HT1080 (cell line): ENCODE data around the gene HMG20A. TPM values are rescaled to one million over a fixed set of nuclear protein-coding genes. Genes with fewer than 3 reads are reported as not detected.

Experiments
- DNase-seq: peaks from one replicate; pipeline ENCODE4 v3.0.0-alpha.2; 2015; ENCODE audit warnings: low read depth
- total RNA-seq: library from RNA; depleted of rRNA; stranded (reverse); fragments of >200 nt; shearing (Covaris generic); gene quantifications from 2 replicates; pipeline ENCODE4 v1.2.3, GENCODE V29; 2014

The HMG20A gene
- total RNA-seq, 1 experiment from 2014 or later, result 34.1 TPM

- DNase-seq, result no peak
Observed at GRCh38 chr15:77426377-77426776, 5.7 kb downstream of the HMG20A start.

- no peak for DNase-seq
Observed at GRCh38 chr15:77426871-77427270, 6.2 kb downstream of the HMG20A start.

- DNase-seq, result no peak
Observed at GRCh38 chr15:77430213-77430612, 9.5 kb downstream of the HMG20A start.

- no peak for DNase-seq
Observed at GRCh38 chr15:77430652-77431051, 10.0 kb downstream of the HMG20A start.

GRCh38 chr15:77436822-77437221, 16.1 kb downstream of the HMG20A start:
- DNase-seq, result no peak

GRCh38 chr15:77437264-77437663, 16.6 kb downstream of the HMG20A start:
- DNase-seq, result no peak

- DNase-seq, result peak; percentile 59
Observed at GRCh38 chr15:77440378-77440999, 19.8 kb downstream of the HMG20A start.

- DNase-seq, result no peak
Observed at GRCh38 chr15:77446840-77447390, 26.2 kb downstream of the HMG20A start.

- no peak for DNase-seq
Observed at GRCh38 chr15:77454265-77454664, 33.6 kb downstream of the HMG20A start.

- no peak for DNase-seq
Observed at GRCh38 chr15:77454951-77455350, 34.3 kb downstream of the HMG20A start.

- peak; percentile 77 for DNase-seq
Observed at GRCh38 chr15:77455696-77456321, 35.1 kb downstream of the HMG20A start.

- DNase-seq, result no peak
Observed at GRCh38 chr15:77456746-77457145, 36.1 kb downstream of the HMG20A start.

- DNase-seq, result no peak
Observed at GRCh38 chr15:77457191-77457904, 36.7 kb downstream of the HMG20A start.

GRCh38 chr15:77457905-77458265, 37.2 kb downstream of the HMG20A start:
- peak; percentile 73 for DNase-seq

- no peak for DNase-seq
Observed at GRCh38 chr15:77459031-77459430, 38.3 kb downstream of the HMG20A start.

GRCh38 chr15:77461486-77461885, 40.8 kb downstream of the HMG20A start:
- no peak for DNase-seq

- DNase-seq, result no peak
Observed at GRCh38 chr15:77464129-77464865, 43.6 kb downstream of the HMG20A start.

- no peak for DNase-seq
Observed at GRCh38 chr15:77466521-77466920, 45.8 kb downstream of the HMG20A start.

- no peak for DNase-seq
Observed at GRCh38 chr15:77468896-77469295, 48.2 kb downstream of the HMG20A start.

- DNase-seq, result no peak
Observed at GRCh38 chr15:77470235-77470634, 49.5 kb downstream of the HMG20A start.

GRCh38 chr15:77473328-77473727, 52.6 kb downstream of the HMG20A start:
- DNase-seq, result no peak
